Activated CD4-positive, alpha-beta T cell treated with anti-CD3 and anti-CD28 coated beads, Interleukin-2, Interleukin-4, amounts not matched to agents 100 ng/mL and 50 ng/mL, durations not matched to agents 16 hours and 8 hours (primary cell): Measurements from ENCODE around the gene C12orf75.
"Not testable (repeated sequence)": the region's sequence is repeated elsewhere in the genome, so short reads cannot be mapped to it uniquely, and the experiment has no call there.

Experiments used
- DNase-seq: peaks from one replicate; pipeline ENCODE4 v3.0.0-alpha.2; 2020; ENCODE audit warnings: low spot score

The C12orf75 gene

GRCh38 chr12:105378911-105379310 lies 48.4 kb downstream of the C12orf75 start:
- DNase-seq, result no peak

DNA sequence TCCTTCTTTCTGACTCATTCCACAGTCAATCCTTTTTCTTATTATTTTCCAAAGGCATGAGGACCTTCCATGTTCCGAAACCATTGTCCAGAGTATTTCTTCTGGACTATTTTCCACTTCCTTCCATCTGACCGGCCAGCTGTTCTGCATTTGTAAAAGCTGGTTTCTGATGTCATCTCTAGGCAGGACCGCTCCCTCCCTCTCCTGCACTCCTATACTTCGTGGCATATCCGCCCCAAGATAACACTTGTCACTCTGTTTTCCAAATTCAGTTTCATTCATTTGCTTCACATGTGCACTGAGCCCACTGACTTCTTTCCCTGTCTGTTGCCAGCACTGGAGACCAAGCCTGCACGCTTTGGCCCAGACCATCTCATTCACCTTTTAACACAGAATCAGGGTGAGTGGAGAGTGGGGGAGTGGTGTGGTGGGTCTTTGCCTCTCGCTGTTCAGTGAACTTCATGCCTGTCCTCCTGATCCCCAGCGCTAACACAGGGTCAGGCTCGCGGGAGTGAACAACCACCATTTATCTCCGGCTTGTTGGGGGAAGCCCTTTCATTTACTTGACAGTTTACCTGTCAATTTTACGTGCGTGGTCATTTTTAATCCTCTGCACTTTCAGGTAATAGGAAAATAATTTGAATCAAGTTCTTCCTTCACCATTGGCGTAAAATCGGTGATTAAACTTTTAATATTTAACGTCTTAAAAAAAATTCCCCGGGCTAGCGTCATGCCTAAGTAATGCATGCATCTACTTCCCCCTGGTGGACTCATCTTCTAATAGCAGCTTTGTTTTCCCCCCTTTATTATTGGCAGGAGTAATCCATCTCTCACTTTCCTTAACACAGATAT lies 52.5 kb downstream of the C12orf75 start:
- peak; percentile 55 for DNase-seq

- no peak for DNase-seq
Measured at GRCh38 chr12:105384220-105384619, 53.7 kb downstream of the C12orf75 start.

DNA sequence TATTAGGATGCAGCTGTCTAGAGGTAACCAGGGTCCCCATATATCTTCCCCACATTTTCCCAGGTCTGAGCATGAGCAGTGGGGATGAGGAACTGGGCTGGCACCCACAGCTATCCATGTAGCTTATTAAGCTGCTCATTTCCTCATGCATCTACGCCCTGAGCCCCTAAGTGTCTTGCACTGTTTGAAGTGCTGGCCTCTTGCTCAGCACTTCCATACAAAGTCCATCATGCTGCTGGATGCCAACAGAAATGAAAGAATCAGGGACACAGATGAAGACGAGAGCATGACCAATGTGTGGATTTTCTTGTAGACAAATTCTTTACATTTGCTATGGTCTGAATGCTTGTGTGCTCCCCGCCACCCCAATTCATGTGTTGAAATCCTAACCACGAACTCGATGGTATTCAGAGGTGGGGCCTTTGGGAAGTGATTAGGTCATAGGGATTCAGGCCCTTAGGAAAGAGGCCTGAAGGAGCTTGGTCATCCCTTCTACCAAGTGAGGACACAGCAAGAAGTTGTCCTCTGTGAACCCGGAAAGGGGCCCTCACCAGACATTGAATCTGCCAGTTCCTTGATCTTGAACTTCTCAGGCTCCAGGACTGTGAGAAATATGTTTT lies 54.5 kb downstream of the C12orf75 start:
- no peak for DNase-seq

GRCh38 chr12:105386431-105386830 lies 55.9 kb downstream of the C12orf75 start:
- DNase-seq, result no peak

GRCh38 chr12:105391231-105391630 lies 60.7 kb downstream of the C12orf75 start:
- DNase-seq, result no peak

DNA sequence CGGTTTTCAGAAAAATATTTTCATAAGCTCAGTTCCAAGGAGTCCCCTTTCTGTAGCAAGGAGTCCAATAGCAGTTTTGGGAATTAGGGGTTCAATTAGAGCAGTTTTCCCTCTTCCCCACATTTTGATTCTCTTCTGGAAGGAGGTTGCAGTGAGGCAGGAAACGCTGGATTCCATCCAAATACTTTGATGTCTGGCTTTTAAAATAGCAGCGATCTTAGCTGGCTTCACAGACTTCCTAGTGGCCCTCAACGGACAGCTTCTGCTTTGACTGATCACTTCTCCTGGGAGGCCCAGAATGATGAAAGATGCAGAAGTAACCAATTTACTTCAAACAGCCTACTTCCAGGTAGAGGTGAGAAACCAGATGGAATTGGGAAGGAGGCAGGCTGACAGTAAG lies 63.1 kb downstream of the C12orf75 start:
- no peak for DNase-seq

DNA sequence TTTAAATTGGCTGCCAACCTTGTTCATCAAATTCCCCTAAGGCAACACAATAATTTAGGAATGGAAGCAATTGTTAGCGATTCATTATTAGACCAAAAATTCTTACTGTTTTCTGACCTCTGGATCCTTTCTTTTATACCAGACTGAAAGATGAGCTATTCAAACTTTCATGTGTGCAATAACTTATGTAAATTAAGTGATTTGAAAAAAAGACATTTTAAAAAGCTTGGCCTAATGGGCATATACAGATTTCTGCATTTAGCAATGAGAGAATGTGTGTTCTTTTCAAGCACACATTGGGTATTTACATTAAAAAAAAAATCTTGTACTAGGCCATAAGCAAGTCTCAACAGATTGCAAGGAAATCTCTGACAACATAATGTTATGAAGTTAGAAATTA lies 65.5 kb downstream of the C12orf75 start:
- DNase-seq, result no peak

DNA sequence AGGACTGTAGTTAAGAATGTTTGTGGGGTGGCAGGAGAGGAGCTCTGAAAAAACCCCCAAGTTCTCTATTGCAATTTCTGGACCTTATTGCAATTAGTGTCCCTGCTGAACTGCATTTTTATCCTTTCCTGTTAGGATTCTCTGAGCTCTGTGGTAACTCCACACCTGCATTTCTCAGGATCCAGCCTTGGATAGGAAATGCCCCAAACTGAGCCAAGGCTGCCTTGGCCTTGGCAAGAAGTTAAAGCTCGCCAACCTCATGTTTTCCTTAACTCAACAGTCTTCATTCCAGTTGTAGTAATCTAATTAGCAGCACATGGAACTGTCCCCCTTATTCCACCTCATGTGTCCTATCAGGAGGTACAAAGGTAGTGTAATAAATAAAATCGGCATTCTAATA lies 66.5 kb downstream of the C12orf75 start:
- DNase-seq, result no peak

GRCh38 chr12:105398930-105399329 lies 68.4 kb downstream of the C12orf75 start:
- no peak for DNase-seq

DNA sequence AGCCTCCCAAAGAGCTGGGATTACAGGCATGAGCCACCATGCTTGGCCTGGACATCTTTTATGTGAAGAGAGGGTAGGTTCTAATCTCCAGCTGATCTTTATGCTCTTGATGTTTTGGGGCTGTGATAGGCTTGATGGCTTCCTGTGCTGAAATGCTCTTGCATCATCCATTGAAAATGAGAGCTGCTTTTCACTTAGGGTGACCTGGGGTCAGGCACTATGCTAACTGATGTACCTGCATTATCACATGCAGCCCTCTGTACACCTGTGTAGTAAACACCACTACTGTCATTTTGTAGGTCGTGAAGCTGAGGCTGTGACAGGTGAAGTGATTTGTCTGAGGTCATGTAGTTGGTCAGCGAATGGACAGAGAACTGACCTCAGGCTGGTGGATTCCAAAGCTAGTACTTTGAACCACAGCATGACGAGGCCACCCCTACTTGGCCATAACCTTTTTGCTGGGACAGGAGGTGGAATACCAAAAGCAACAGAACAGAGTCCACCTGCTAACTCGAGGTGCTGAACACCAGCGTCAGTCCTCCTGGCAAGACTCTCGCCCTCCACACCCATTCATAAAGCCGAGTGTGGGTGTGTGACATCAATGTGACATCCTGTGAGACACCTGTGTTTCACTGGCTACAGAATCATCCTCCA lies 69.1 kb downstream of the C12orf75 start:
- no peak for DNase-seq

DNA sequence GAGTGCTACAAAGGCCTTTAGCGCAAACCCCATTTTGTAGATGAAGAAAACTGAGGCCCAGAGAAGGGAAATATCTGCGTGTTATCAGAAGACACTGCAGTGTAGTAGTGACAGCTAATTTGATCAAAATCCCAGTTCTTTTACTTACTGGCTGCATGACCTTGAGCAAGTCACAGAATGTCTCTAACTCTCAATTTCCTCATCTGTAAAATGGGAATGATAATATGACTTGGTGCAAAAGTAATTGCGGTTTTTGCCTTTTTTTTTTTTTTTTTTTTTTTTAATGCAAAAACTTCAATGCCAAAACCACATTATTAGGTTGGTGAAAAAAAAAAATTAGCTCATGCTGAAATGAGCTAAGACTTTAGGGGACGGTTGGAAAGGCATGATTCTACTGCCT lies 69.7 kb downstream of the C12orf75 start:
- no peak for DNase-seq

- no peak for DNase-seq
Measured at GRCh38 chr12:105401198-105401597, 70.7 kb downstream of the C12orf75 start.

- DNase-seq, result no peak
Measured at GRCh38 chr12:105402366-105402765, 71.9 kb downstream of the C12orf75 start.

DNA sequence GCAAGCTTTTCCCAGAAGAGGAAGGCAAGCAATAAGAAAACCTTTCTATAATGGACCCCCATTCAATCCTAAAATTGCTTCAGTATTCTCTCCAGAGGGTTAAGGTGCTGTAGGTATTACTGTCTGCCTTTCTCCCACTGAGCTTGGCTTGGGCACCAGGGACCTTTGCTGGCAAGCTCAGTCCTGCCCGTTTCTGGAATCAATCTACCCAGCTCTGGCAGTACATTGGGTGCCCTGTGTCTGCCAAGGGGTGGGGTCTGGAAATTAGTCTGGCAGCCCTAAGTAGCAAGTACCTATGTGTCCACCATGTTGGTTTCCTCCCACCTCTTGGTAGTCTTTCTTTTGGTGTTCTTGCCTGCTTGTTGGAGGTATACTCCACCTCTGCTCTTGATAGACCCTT lies 72.6 kb downstream of the C12orf75 start:
- no peak for DNase-seq

- not testable (repeated sequence) for DNase-seq
Measured at GRCh38 chr12:105404134-105404533, 73.6 kb downstream of the C12orf75 start.

DNA sequence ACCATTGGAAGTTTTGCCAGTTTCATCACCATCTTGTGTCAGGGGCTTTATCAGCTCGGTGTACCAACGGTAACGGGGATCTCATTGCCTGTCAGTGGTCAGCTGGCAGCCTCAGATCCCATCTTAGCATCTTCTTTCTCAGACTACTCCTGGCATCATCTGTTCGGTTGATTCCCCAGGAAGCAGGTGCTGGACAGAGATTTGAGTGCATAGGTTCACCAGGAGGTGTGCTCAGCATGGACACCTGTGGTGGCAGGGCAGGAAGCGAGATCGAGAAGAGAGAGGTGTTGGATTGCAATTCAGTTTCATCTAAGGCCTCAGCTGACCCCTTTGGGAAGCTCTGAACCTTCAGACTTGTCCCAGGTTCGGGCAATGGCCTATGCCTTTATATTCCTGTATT lies 76.0 kb downstream of the C12orf75 start:
- no peak for DNase-seq

DNA sequence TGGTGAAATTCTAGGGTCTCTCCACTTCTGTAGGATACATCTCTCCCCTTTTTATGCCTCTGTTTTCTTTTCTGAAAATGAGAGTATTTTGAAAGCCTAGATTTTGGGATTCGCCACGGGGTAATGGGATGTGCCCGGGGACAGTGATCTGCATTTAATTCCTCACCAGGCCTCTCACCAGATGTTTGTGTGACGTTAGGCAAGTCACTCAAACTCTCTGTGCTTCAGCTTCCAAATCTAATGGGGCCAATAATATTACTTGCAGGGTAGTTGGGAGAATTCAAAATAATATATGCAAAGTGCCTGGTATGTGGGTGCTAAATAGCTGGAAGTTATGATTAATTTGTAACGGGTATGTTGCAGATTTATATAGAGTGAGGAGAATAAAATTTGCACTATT lies 78.8 kb downstream of the C12orf75 start:
- no peak for DNase-seq

GRCh38 chr12:105409801-105410471 lies 79.4 kb downstream of the C12orf75 start:
- no peak for DNase-seq

- DNase-seq, result no peak
Measured at GRCh38 chr12:105413911-105414487, 83.5 kb downstream of the C12orf75 start.

DNA sequence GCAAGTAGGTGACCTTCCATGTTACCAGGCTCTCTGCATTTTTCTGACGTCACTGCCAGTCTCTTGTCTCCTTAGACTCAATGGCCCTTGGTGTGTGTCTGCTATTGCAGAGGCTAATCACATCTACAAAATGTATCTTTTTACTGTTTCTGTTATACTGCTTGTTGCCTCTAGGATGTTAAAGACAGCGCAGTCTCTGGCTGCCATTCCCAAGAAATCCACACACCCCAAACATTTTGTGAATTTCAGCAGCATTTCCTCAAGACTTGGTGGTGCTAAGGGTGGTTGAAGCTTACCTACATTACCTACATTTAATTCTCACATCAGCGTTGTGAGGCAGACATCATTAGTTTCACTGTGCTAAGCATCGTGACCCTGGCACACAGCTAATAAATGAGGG lies 87.2 kb downstream of the C12orf75 start:
- no peak for DNase-seq

- no peak for DNase-seq
Measured at GRCh38 chr12:105418229-105418628, 87.7 kb downstream of the C12orf75 start.
